ENCODE results near the gene GALNT9.

GALNT9 gene

DNA sequence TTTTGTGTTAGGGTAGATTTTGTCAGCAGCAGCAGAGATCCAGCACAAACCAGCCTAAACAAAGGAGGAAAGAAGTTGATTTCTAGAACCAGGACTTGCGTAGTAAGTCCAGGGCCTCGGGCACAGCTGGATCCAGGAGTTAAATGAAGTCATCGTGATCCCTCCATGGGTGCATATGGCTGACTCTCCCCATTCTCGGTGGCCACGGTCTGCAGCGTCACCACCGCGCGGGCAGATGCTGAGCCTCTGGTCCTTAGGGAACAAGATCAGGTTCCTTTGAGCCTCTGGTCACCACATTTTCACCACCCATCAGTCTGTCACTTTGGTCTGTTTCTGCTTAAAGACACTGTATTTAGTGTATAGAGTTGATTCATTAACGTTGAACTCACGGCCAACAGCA lies 14.8 kb upstream of the GALNT9 start:
- no peak for DNase-seq

GRCh38 chr12:132343294-132344004 lies 14.1 kb upstream of the GALNT9 start:
- DNase-seq: no peak

GRCh38 chr12:132342251-132343227 lies 13.2 kb upstream of the GALNT9 start:
- DNase-seq: no peak

DNA sequence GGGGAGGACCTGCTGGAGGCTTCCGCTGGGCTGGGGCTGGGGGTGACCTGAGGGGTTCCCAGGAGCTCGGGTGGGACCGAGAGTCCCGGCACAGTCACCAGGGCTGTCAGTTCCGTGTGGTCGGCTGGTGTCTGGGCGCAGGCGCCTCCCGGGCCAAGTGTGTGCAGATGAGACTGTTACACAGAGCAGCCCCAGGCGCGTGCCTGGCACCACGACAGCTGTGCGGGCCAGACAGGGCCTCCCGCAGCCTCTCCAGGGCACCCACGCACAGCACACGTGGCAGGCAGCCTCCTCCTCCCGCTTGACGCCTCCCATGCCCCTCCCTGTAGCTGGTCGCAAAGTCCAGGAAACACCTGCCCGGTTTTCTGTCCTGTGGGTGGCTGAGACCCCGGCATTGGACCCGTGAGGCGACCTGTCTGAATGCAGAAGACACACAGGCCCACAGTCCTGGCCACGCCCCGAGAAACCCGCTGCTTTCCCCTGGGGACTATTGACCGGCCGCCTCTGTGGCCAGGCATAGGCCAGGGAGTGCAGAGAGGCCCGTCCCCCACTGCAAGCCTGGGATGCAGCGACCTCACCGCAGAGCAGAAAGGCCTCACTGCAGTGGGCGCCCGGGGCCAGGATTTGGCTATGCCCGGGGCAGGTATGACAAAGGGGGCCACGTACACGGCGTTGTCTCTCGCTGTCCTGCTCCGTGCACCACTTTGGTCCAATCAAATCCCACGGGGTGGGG lies 12.1 kb upstream of the GALNT9 start:
- no peak for DNase-seq

DNA sequence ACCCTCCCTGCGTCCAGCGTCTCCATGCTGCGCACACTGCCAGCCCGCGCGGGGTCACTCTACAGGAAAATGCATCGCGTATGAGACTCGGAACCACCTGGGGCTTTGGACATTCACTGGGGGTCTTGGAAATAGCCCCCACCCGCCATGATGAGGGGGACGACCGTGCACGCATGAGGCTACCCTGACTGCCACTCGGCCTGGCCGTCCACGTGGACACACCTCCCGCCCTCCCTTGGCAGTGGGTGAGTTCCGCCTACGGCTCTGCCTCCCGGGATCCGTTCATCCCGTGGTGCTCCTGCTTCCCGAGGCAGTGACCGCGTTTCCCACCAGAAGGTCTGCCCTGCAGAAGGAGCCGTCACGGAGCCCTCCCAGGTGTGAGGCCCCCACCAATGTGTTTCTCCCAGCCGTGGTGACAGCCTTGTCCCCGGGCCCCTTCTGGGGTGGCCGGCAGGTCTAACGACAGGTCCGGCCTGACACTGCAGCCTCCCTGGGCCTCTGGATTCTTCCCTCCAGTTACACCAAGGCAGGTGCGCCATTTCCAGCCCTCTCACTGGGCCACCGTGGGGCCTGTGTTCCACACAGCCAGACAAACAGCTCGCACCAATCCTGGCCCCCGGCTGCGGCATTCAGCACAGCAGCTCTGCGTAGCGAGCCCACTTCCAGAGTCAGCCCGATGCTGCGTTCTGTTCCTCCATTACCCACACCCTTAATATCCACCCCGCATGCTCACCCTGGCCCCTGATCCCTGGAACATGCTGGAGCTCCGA lies 11.1 kb upstream of the GALNT9 start:
- no peak for DNase-seq

DNA sequence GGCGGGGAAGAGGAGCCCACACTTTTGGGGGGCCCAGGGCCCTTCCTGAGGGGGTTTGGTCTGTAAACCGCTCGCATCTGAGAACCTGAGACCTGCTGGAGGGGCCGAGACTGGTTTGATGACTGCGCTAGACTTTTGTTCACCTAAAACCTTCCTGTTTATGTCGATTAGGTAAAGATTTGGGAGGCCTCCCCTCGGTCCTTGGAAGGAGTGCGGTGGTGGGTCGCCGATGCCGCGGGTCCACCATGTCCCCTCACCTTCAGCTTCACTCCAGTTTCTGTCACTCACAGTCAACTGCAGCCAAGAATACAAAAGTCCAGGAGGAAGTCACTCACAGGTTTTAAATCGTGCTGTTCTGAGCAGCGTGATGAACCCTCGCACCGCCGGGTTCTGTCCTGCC lies 10.5 kb upstream of the GALNT9 start:
- DNase-seq: no peak

- DNase-seq: no peak
These were observed 9.4 kb upstream of the GALNT9 start for GRCh38 chr12:132338781-132339180.

DNA sequence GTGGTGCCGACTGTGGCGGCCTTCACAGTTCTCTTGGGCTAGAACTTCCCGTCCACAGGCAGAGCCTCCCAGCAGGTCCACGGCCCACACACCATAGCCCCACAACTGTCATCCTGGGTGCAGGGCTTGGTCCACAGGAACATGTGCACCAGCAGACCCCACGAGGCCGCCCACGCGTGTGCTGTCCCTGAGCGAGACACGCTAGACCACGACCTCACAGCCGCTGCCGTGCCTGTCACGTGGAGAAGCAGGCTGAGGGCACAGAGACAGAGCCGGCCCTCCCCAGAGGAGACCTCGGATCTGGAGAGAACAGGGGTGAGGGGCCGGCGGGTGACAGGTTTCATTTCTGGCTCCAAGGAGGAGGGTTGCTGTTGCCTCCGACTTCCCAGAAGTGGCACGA lies 8.9 kb upstream of the GALNT9 start:
- no peak for DNase-seq

GRCh38 chr12:132337557-132337956 lies 8.2 kb upstream of the GALNT9 start:
- no peak for DNase-seq

GRCh38 chr12:132336451-132337413 lies 7.3 kb upstream of the GALNT9 start:
- DNase-seq: no peak

DNA sequence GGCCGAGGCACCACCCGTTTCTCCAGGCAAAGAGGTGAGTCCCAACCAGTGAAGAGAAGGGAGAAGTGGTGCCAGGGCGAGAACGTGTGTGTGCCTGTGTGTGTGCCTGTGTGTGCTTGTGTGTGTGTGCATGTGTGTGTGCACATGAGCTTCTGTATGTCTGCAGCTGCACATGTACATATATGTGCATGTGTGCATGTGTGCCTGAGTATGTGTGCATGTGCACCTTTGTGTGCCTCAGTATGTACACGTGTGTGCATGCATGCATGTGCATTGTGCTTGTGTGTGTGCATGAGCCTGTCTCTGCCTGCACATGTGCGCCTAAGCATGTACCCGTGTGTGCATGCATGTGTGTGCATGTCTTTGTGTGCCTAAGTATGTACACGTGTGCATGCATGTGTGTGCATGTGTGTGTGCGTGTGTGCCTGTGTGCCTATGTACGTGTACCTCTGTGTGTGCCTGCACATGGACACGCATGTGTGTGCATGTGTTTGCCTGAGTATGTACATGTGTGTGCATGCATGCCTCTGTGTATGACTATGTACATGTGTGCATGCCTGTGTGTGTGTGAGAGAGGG lies 5.9 kb upstream of the GALNT9 start:
- DNase-seq: no peak

DNA sequence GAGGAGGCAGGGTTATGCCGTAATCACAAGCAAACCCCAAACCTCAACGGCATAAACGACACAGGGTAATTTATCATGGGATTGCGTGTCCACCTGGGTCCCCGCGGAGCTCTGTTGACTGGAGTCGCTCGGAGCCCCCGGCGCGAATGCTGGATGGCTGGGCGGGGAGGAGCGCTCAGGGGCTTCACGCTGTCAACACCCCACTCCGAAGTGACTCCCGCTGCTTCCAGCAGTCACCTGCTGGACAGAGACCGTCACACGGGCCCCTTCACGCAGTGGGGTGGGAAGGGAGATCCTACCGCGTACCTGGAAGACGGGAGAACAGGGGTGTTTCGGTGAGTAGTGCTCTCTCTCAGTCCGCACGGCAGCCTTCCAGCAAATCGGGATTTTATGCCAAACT lies 4.4 kb upstream of the GALNT9 start:
- DNase-seq: no peak

GRCh38 chr12:132333273-132333672 lies 3.9 kb upstream of the GALNT9 start:
- DNase-seq: no peak

GRCh38 chr12:132330549-132330881 lies 1.1 kb upstream of the GALNT9 start:
- no peak for DNase-seq

GRCh38 chr12:132329720-132330548 lies 545 bp upstream of the GALNT9 start:
- no peak for DNase-seq

GRCh38 chr12:132328282-132329029 lies 933 bp downstream of the GALNT9 start:
- no peak for DNase-seq

DNA sequence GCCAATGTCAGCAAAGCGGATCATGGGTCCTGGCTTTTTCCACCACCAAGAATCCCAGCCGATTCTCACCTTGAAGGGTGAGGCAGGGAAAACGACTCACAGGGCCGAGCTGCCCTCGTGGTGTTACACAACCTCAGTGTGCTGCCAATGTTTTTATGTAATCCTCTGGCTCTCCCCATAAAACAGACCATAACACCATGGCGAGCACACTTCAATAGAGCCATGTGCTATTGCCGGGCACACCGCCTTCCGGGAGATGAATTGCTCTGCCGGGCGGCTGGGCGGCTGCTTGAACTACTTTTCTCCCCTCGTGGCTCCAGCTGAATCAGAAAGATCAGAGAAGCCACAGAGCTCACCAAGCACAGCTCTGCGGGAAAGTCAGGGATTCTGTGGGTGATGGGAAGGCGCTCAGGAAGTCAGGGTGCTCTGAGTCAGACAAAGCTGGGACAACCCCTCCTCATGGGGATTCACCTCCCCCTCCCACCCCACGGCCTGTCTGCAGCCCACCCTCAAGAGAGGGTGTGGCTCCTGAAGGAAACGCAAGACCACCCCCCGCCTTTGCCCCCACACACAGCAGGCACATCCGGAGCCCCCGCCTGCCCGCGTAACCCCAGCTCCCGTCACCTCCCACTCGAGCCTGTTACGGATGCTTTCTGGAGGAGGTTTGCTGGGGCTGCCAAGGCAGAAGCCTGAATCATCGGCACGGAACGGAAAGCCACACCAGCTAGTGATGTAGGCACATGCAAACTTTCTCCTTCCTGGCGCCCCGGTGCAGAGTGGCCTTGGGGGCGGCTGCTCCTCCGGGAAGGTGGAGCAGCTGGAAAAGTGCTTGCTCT lies 1.8 kb downstream of the GALNT9 start:
- DNase-seq: no peak

GRCh38 chr12:132326646-132327045 lies 2.7 kb downstream of the GALNT9 start:
- DNase-seq: no peak

- DNase-seq: no peak
These were observed 3.7 kb downstream of the GALNT9 start for GRCh38 chr12:132325733-132326130.
